ENCODE results near the gene TEAD4. TPM values are rescaled to one million over a fixed set of nuclear protein-coding genes. Genes with fewer than 3 reads are reported as not detected.
A peak's percentile ranks its signal among the peaks of the same experiment; 100 is the strongest.

TEAD4 gene
- total and polyA plus RNA-seq, 10 donors: 5.1 to 24.2 (median 17.4) TPM

GRCh38 chr12:3046441-3047200 lies 87.4 kb downstream of the TEAD4 start:
- no peaks in the 10 kb centered on the region for H3K36me3 ChIP-seq
- H3K27ac ChIP-seq: no peak overlapping the region
- no peaks in the 10 kb centered on the region for H3K9me3 ChIP-seq
- 78 to 91% (median 87%) methylated on average over 17 of the region's 17 CpGs for WGBS, 5 donors
- peak; percentile 37 for DNase-seq
- H3K4me3 ChIP-seq: no peak overlapping the region
- H3K4me1 ChIP-seq: peaks cover 11 to 28% (median 22%) of the 10 kb centered on the region in 6 donors
- H3K27me3 ChIP-seq (replicated peaks in 1 of 7): peaks cover 0 to 25% (median 0%) of the 10 kb centered on the region in 7 donors
- TF ChIP-seq CTCF (IDR thresholded peaks at IDR 0.05 in 8 of 11, conservative IDR thresholded peaks at IDR 0.05 in 3 of 11): no peak
- no peak for TF ChIP-seq POLR2AphosphoS5 (IDR thresholded peaks at IDR 0.05)
- no peak for TF ChIP-seq POLR2A (IDR thresholded peaks at IDR 0.05)
- intact Hi-C loops (cut with DNase I; ENCODE audit: low total_unique reads): no loop called here

- Histone ChIP-seq H3K4me1 (peaks cover 0 to 14% (median 9%) of the 10 kb centered on the region in 6 donors), H3K4me3 (no peak overlapping the region), H3K36me3 (no peaks in the 10 kb centered on the region), H3K27ac (no peak overlapping the region), H3K9me3 (no peaks in the 10 kb centered on the region), H3K27me3 (replicated peaks in 1 of 7) (peaks cover 0 to 19% (median 0%) of the 10 kb centered on the region in 7 donors)
- peak; percentile 69 for DNase-seq
- TF ChIP-seq POLR2AphosphoS5 (IDR thresholded peaks at IDR 0.05) (no peak), POLR2A (IDR thresholded peaks at IDR 0.05) (no peak), CTCF (IDR thresholded peaks at IDR 0.05 in 8 of 11, conservative IDR thresholded peaks at IDR 0.05 in 3 of 11) (no peak)
- intact Hi-C loops (cut with DNase I; ENCODE audit: low total_unique reads): no loop called here
- WGBS, 5 donors: 33 to 51% (median 47%) methylated on average over 8 of the region's 8 CpGs
Measured at GRCh38 chr12:3047961-3048360, 88.8 kb downstream of the TEAD4 start.

- Histone ChIP-seq H3K27ac (no peak overlapping the region), H3K36me3 (no peaks in the 10 kb centered on the region), H3K9me3 (no peaks in the 10 kb centered on the region), H3K4me1 (peaks cover 0 to 13% (median 7%) of the 10 kb centered on the region in 6 donors), H3K4me3 (no peak overlapping the region), H3K27me3 (replicated peaks in 1 of 7) (peaks cover 0 to 16% (median 0%) of the 10 kb centered on the region in 7 donors)
- TF ChIP-seq CTCF (IDR thresholded peaks at IDR 0.05 in 8 of 11, conservative IDR thresholded peaks at IDR 0.05 in 3 of 11) (no peak), POLR2A (IDR thresholded peaks at IDR 0.05) (no peak), POLR2AphosphoS5 (IDR thresholded peaks at IDR 0.05) (no peak)
- WGBS, 5 donors: 83 to 97% (median 93%) methylated on average over 4 of the region's 4 CpGs
- peak; percentile 25 for DNase-seq
- intact Hi-C loops (cut with DNase I; ENCODE audit: low total_unique reads): no loop called here
Measured at GRCh38 chr12:3048540-3048939, 89.3 kb downstream of the TEAD4 start.

- intact Hi-C loops (cut with DNase I; ENCODE audit: low total_unique reads): no loop called here
- 79 to 88% (median 84%) methylated on average over 9 of the region's 9 CpGs for WGBS, 5 donors
Measured at GRCh38 chr12:3049176-3049575, 90.0 kb downstream of the TEAD4 start.

More at GRCh38 chr12:3049176-3049575, 90.0 kb downstream of the TEAD4 start:
- no peak for TF ChIP-seq POLR2A (IDR thresholded peaks at IDR 0.05)
- TF ChIP-seq POLR2AphosphoS5 (IDR thresholded peaks at IDR 0.05): no peak
- no peak for TF ChIP-seq CTCF (IDR thresholded peaks at IDR 0.05 in 8 of 11, conservative IDR thresholded peaks at IDR 0.05 in 3 of 11)
- peaks cover 0 to 10% (median 0%) of the 10 kb centered on the region in 7 donors for H3K27me3 ChIP-seq (replicated peaks in 1 of 7)
- no peaks in the 10 kb centered on the region for H3K9me3 ChIP-seq
- H3K36me3 ChIP-seq: no peaks in the 10 kb centered on the region
- H3K27ac ChIP-seq: no peak overlapping the region
- no peak overlapping the region for H3K4me3 ChIP-seq
- DNase-seq: peak; percentile 33
- peaks cover 0 to 13% (median 7%) of the 10 kb centered on the region in 6 donors for H3K4me1 ChIP-seq

Measured in spleen (tissue), 11 donors.